NCI-H2227 (cell line): ENCODE results near the gene DNAJB12.
"Not testable (repeated sequence)": the region's sequence is repeated elsewhere in the genome, so short reads cannot be mapped to it uniquely, and the experiment has no call there.

Experiments
- DNase-seq: peaks from one replicate; lab custom pipeline; 2025; ENCODE audit not compliant: unreplicated experiment; lab: John Stamatoyannopoulos, UW

The DNAJB12 gene

DNA sequence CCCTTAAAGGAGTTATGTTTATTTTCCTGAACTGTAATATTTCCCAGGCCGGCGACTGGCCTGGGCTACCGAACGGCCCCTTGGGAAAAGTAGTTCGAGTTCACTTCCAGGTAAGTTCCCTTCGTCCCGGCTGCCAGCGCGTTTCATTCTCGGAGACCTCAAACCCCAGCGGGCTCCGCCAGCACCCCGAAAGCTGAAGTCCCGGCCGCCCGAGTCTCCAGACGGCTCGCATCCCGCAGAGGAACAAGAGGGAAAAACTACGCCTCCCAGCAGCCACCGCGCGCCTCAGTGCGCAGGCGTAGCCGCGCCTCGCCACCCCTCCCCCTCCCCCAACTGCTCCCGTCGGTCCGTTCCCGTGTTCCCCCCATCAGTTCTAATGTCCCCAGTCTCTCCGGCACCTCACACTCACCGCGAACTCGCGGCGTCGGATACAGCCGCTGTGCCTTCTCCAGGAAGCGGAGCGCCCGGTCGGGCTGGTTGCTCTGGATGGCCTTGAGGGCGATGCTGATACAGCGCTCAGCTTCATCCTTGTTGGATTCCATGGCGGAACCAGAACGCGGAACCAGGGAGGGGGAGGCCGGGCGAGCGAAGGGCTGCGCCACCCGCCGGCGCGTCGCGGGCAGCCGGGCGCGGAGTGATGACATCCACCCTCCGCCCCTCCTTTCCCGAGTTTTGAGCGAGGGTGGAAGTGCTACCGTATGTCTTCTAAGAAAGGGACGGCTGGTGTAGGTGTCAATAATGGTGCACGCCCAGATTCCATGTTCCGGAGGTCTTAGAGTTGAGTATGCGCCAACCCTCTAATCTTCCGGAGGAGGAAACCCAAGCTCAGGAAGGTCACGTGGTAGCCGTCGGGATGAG lies at the start of gene DNAJB12:
DNAJB12 (minus strand) TSS at position 564 of the 858 bp plus-strand sequence; CDS start at position 542, 22 bp downstream.
- peak; percentile 95 for DNase-seq

DNA sequence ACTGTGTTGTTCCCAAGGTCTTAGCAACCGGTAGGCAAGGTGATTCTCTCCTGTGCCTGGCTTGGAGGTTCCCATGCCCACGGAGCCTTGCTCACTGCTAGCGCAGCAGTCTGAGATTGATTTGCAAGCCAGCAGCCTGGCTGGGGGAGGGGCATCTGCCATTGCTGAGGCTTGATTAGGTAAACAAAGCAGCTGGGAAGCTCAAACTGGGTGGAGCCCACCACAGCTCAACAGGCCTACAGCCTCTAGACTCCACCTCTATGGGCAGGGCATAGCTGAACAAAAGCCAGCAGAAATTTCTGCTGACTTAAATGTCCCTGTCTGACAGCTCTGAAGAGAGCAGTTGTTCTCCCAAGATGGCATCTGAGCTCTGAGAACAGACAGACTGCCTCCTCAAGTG lies 40.9 kb upstream of the DNAJB12 start:
- not testable (repeated sequence) for DNase-seq

DNA sequence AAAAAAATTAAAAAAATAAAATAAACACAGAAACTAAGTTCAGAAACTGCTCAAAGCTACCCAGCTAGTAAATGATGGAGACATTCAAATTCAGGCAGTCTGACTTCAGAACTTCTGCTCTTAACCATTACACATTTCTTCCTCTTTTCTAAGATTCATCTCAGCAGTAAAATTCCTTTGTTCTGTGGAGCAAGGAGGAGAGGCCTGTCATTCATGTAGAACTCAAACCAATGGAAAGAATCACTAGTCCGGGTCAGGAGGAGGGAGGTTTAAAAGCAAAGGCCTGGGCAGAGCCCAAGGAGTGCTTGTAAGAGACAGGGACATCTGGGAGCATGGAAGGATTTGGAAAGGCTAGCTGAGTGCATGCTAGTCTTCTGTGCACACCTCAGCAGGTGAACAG lies 37.9 kb upstream of the DNAJB12 start:
- no peak for DNase-seq

DNA sequence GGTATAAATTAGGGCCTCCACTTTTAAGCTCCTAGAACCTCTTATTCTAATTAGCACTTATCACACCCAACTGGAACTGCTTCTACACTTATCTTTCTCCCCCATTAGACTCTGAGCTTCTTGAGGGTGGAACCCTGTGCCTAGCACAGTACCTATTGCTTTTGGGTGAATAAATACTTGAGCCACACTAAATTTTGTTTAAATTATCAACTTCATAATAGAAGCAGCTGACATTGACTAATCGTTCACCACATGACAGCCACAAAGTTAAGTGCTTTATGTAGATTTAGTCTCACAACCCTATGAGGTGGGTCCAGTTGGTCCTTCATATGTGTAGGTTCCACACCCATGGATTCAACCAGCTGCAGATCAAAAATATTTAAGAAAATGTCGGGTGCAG lies 36.0 kb upstream of the DNAJB12 start:
- DNase-seq: no peak

DNA sequence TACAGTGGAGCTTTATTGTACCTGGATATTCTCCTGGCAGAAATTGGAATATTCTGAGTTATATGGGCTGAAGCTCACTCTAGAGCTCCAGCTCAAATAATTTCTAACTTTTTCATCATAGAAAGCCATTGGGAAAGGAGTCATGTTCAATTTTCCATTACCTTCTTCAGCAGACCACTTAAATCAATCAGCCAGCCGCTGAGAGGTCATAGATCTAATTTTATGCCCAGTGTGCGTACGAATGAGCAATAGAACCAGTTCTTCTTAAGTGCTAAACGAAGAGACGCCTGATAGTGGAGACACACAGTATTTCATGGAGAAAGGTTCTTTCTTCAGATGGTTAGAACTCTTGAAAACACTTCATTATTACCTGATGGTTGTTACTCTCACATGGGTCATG lies 35.0 kb upstream of the DNAJB12 start:
- peak; percentile 1 for DNase-seq

DNA sequence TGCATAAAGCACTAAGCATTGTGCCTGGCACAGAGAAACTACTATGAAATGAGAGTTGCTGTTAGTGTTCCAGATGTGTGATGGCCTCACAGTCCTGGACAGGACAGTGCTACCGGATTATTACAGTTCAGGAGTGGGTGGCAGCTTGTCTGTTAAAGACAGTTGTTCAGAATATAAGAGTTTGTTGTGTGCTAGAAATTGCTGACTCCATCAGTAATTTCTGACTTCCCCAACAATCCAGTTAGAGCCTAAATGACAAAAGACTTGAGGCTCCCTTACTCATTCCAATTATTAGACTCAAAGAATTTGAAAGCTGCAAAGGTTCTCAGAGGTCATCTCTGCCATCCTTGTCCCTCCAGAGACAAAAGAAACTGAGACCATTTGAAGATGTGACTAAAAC lies 34.3 kb upstream of the DNAJB12 start:
- no peak for DNase-seq

DNA sequence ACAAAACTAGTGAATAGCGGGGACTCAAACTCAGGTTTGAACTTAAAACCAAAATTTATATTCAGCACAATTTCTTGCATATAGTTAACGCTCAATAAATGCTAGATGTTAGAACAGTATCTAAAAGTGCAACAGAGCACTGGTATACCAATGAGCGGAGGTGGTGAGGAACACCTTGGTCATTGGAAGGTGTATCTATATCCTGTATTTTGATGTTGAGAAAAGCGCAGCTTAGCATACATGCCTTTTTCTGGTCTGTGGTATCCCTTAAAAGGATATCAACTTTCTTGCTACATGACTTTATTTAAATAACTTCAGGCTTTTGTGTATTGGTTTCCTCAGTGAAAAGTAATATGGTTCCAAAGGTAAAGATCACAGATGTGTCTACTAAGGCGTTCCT lies 33.3 kb upstream of the DNAJB12 start:
- DNase-seq: no peak

DNA sequence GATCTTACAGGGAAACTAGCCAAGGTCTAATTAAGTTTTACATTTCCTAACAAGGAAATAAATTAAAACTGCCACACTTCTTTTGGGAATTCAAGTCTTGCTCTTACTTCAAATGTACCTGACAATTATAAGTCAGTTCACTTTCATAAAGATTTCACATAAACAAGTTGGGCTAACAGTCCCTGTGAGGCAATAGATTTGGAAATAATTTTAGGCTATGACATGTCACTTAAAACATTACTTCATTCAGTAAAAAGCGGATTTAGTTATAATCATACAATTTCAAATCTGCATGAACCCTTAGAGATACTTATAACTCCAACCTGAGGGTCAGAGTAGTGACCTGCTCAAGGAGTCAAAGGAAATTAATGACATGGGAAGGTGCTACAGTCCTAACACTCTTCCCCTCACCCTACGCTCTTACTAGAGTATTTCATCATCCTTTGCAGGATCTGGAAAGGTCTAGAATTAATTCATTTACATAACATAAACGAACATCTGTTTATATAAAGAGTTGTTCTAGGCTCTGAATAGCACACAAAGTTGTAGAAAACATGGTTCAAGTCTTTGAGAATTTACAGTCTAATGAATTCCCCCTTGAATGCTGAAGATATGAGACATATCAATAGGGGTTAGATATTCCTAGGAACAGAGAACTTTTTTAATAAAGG lies 32.3 kb upstream of the DNAJB12 start:
- DNase-seq: no peak

DNA sequence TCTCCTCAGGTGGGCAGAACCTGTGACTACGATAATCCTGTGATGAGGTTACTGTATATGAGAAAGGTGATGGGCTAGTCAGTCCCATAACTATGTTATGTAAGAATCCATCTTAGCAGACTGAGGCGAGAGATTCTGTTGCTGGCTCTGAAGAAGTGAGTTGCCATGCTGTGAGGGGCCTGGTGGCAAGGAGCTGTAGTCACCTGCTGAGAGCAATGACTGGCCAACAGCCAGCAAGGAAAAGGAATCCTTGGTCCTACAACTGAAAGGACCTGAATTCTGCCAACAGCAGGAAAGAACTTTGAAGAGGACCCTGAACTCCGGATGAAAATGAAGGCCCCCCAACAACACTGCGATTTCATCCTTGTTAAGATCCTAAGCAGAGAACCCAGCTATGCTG lies 31.0 kb upstream of the DNAJB12 start:
- DNase-seq: no peak

DNA sequence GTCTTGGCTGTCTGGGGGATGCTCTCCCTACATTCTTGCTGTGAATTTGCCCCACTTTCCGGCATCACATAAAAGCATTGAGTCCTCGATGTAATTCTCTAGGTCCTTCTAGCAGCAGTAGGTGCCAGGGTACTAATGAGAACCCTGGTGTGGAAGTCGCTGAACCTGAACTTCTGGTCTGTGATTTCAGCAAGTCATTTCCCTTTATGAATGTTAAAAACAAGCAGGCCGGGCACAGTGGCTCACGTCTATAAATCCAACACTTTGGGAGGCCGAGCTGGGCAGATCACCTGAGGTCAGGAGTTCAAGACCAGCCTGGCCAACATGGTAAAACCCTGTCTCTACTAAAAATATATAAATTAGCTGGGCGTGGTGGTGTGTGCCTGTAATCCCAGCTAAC lies 30.3 kb upstream of the DNAJB12 start:
- not testable (repeated sequence) for DNase-seq

DNA sequence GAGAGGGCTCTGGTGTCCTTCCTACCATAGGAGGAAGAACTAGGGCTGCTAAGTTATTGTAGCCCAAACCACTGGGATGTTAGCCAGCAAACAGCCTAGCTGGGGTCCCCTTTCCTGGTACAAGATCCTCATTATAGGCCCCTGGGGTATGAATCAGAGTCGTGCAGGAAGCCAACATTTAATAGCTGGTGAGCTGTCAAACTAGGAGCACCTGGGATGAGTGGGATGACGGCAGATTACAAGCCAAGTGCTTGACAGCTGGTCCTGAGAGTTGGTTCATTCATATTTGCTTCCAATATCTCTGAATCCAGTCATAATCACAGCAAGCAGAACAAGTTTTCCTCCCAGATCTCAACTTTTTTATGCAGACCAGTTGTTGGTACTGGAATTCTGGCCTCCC lies 25.1 kb upstream of the DNAJB12 start:
- DNase-seq: no peak

DNA sequence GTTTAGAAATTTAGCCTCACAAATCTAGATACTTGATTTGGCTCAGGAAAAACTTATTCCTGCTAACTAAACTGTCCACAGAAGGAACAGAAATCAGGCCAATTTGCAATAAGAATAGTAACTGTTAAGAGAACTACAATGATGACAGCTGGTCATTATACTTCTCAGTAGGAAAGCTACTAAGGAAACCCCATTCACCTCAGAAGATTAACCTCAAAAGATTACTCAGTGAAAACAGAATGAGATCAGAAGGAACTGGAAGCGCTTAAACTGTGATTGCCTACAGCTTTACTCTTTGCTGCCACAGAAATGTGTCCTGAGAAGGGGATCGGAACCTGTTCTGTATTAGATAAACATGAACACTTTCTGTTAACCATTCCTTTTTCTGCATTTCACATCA lies 24.3 kb upstream of the DNAJB12 start:
- peak; percentile 6 for DNase-seq

DNA sequence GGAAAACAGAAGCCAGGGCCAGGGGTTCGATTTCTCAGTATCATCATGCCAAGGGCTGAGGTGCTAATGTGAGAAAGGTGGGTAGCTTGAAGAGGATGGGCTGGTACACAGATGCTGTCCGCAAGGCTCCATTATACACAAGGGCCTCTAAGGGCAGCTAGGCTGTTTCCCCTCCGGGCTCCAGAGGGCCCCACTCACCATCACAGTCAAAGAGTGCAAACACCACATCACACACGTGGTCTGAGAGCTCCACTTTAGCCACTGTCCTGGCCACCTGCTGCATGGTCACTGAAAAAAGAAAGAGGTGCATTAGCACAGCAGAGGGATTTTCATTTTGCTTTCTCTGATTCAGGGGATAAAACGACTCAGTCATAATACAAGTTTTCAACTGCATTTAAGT lies 20.9 kb upstream of the DNAJB12 start:
- DNase-seq: no peak

DNA sequence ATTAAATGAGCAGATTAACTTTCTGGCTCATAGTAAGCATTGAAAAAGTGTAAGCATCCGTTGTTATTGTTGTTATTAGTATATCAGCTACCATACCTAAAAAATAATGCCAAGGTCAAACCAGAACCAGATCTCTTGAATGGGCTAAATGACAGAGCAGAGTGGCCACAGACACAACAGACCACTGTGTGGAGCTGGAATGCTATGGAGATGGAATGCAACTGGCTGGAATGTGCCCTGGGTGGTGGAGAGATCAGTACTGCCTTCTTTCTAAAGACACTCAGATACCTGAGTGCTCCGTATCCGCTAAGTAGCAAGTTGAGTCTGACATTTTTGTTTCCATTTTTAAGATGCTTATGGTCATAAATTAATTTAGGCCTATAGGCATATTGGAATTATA lies 20.5 kb upstream of the DNAJB12 start:
- no peak for DNase-seq

DNA sequence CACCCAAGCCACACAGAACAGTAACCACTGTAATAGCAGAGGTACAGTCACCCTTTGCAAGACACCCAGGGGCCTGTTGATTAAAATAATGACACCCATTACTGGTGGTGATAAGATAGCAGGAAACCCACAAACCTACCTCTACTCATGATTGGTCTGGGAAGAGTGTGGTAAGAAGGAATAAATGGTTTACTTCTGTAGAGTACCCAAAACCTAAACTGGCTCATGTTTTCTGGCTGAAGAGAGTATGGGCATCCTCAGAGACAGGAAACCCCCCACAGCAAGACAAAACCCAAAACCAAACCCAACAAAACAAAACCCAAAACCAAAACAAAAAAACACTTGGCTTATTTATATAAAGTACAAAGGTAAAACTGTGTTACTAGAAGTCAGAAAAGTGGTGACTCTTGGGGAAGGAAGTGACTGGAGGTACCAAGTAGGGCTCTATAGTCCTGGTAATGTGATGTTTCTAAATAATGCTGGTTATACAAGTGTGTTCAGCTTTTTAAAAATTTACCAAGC lies 15.5 kb upstream of the DNAJB12 start:
- DNase-seq: no peak

DNA sequence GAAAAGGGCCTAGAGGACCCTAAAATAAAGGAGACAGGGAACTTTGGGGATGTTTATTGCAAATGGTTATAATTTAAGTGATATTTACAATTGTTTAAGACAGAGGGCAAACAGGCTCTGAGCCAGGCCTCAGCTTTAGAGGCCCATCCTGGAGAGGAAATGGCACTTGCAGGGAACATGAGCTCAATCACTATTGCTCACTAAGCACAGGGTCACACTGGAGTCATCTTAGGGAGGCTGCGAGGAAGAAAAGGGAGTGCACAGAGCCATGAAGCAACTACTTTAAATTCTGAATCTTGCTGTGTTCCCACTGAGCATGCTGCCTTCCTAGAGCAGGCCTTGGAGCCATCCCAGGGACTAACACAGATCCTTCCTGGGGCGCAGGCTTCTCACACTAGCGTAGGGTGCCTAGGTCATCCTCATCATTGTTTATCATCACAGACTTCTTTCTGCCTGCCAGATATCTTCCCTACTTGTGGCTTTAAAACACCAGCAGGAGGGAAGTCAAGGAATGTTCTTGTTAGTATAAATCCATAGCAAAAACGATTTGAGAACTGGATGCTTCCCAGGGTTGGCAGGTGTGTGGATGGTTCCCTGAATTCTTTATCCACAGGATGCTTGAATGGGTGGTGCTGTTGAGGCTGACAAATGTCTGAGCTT lies 12.7 kb upstream of the DNAJB12 start:
- DNase-seq: no peak

DNA sequence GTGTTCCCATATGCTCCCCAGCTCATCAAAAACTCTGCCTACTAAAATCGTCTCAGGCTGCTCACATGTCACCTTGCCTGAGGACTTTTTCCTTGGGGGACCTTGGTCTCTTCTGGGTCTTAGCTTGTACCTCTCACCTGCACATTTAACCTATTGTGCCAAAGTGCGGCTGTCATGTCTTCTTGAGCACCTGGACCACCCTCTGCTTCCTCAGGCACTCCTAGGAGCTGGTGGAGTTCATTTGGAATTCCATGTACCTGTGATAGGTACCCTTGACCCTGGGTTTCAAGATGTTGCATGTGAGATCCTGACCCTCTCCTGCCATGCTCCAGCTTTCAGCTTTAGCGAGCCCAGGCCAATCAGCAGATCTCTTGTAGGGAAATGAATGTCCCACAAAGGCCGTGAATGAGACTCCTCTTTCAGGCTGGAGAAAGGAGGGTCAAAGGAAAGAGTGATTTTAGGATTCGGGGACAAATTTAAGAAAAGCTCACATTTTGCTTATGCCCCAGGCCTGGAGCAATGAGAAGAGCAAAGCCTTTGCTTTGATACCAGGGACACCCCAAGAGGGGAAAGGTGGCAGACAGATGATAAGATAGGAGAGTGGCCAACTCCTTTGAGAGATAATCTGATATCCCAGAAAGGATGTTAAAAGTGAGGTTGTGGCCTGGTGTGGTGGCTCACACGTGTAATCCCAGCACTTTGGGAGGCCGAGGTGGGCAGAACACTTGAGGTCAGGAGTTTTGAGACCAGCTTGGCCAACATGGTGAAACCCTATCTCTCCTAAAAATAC lies 10.6 kb upstream of the DNAJB12 start:
- DNase-seq: no peak

DNA sequence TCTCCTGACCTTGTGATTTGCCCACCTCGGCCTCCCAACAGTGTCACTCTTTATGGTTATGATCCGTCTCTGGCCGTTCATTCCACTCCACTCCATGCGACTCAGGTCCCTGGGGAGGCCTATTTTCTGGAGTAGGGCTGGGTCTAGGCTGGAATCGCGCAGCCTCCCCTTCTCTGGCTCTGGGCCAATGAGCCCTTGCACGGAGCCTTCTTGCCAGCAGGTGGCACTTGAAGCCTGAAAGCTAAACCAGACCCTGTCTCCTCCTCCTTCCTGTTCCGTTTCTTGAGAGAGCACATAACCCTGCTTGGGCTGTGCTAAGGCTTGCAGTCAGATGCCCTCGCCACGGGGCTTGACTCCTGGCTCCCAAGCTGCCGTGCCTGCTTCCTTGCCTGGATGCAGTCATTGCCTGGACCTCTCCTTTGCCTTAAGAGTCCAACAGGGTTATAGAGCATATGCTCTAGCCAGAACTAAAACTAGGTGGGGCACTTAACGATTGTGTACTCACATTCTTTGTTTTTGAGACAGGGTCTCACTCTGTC lies 9.6 kb upstream of the DNAJB12 start:
- peak; percentile 90 for DNase-seq

DNA sequence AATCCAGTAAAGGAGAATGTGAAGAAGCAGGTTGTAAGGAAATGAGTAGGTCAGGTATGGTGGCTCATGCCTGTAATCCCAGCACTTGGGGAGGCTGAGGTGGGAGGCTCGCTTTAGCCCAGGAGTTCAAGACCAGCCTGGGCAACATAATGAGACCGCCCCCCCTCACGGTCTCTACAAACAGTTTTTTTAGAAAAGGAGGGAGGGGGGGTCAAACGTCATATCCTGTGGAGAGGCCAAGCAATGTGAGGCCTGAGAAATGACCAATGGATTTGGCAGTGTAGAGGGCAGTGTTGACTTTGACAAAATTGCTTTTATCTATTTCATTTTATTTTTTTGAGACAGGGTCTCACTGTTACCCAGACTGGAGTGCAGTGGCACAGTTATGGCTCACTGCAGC lies 2.3 kb upstream of the DNAJB12 start:
- no peak for DNase-seq

DNA sequence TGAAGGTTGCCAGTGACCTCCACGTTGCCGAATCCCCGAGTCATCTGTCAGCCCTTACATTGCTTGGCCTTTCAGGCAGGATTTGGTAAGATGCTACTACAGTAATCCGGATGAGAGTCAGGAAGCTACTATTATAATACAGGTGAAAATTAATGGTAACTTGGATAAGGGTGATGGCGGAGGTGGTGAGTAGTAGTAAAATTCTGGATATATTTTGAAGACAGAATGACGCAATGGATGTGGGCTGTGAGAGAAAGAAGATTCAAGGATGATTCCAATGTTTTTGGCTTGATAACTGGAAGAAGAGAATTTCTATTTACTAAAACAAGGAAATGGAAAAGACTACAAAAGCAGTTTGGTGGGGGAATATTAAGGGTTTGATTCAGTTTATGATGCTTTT lies 1.4 kb upstream of the DNAJB12 start:
- no peak for DNase-seq

DNA sequence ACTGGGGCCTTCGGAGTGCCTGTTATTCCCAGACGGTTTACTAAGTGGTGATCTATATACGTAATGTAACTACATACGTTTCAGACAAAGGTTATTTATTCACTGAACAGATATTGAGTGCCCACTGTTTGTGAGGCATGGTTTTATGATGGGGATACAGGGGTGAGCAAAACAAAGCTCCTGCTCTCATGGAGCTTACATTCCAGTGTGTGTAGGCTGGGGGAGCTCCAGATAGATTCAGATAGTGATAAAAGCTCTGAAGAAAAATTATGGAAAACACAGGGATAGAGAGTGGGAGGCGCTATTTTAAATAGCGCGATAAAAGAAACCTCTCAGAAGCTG lies 466 bp upstream of the DNAJB12 start:
- DNase-seq: no peak
